ENCODE results near the gene ERCC6. TPM values are rescaled to one million over a fixed set of nuclear protein-coding genes. Genes with fewer than 3 reads are reported as not detected.

Gene ERCC6
- total and polyA plus RNA-seq, 12 donors = 1.9 to 32.4 (median 21.6) TPM

DNA sequence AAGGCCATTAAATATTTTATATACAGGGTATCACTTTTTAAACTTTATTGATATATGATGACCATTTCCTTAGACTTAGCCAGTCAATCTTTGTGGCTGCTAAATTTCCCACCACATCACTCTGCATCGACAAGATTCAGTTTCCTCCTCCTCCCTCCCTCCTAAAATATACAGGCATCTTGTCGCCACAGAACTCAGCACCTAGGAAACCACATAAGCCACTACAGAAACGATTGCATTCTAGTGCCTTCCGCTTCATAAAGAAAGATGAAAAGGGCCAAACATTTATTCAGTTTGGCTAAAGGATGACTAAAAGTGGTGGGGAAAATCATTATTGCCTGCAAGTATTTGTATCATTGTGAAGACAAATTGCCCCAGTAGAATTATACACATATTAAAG is 30.7 kb downstream of the ERCC6 start:
- WGBS, 2 donors = 51 to 53% methylated on average over 4 of the region's 4 CpGs
- no peak for TF ChIP-seq CTCF (IDR thresholded peaks at IDR 0.05)
- peak in 1 of 8 donors; percentile 22 for ATAC-seq

DNA sequence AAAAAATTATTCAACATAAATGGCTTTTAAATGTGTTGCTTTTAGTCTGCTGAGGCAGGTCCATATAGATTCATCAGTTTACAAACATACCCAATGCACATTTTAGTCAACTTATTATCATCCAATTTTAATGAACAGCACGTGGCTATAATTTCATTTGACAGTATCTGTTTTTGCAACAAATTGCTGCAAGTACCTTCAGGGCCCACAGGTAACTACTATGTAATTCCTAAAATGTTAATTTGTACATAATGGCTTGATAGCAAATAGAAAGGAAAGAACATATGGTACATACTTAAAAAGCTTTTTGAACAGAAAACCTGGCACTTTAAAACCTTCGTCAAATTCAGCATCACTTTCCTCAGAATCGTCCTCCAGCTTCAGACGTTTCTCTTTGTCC is 33.3 kb downstream of the ERCC6 start:
- DNase-seq (no peak), ATAC-seq (no peak)
- Histone ChIP-seq H3K4me3 (no peak overlapping the region), H3K27ac (no peak overlapping the region), H3K4me1 (peaks cover 0 to 29% (median 13%) of the 10 kb centered on the region in 9 donors), H3K9me3 (no peaks in the 10 kb centered on the region), H3K27me3 (no peaks in the 10 kb centered on the region), H3K36me3 (peaks cover 0 to 40% (median 0%) of the 10 kb centered on the region in 9 donors)
- intact Hi-C loops (cut with DNase I) = no loop called here
- 90 to 92% methylated on average over 4 of the region's 4 CpGs for whole genome bisulfite sequencing, 2 donors
- TF ChIP-seq CTCF (IDR thresholded peaks at IDR 0.05) = no peak

More for the DNA sequence above, 30.7 kb downstream of the ERCC6 start:
- Histone ChIP-seq H3K9me3 (no peaks in the 10 kb centered on the region), H3K4me1 (peaks cover 0 to 18% (median 7%) of the 10 kb centered on the region in 9 donors), H3K4me3 (no peak overlapping the region), H3K27ac (no peak overlapping the region), H3K27me3 (no peaks in the 10 kb centered on the region), H3K36me3 (peaks cover 0 to 41% (median 0%) of the 10 kb centered on the region in 9 donors)
- intact Hi-C loops (cut with DNase I) = no loop called here
- DNase-seq = no peak

- DNase-seq (no peak), ATAC-seq (no peak)
- peaks cover 0 to 29% (median 13%) of the 10 kb centered on the region in 9 donors for H3K4me1 ChIP-seq
- H3K27ac ChIP-seq = no peak overlapping the region
- intact Hi-C loops (cut with DNase I) = no loop called here
- no peak overlapping the region for H3K4me3 ChIP-seq
- whole genome bisulfite sequencing, 2 donors = 93 to 96% methylated on average over 3 of the region's 3 CpGs
- no peaks in the 10 kb centered on the region for H3K27me3 ChIP-seq
- H3K36me3 ChIP-seq = peaks cover 0 to 43% (median 0%) of the 10 kb centered on the region in 9 donors
- H3K9me3 ChIP-seq = no peaks in the 10 kb centered on the region
- TF ChIP-seq CTCF (IDR thresholded peaks at IDR 0.05) = no peak
Observed at GRCh38 chr10:49505076-49505475, 33.8 kb downstream of the ERCC6 start.

DNA sequence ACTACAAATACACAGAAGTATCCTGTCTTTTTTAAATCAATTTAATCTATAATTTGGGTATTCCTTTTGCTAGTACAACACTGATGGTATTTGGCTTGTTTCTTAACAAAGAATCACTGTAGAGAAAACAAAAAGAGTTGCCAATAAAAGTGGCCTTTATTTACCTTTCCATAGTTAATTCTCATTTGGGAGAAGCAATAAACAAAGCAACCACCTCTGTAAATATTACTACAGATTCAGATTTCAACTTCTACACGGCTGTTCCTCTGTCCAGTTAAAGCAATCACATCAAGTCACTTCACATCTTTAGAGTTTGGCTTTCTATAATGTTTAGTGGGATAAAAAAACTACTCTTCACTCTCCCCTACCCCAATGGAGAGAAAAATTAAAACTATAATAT is 34.4 kb downstream of the ERCC6 start:
- H3K27me3 ChIP-seq = no peaks in the 10 kb centered on the region
- ATAC-seq = no peak
- no peak overlapping the region for H3K27ac ChIP-seq
- no peak for TF ChIP-seq CTCF (IDR thresholded peaks at IDR 0.05)
- H3K4me3 ChIP-seq = no peak overlapping the region
- H3K9me3 ChIP-seq = no peaks in the 10 kb centered on the region
- peaks cover 0 to 48% (median 3%) of the 10 kb centered on the region in 9 donors for H3K36me3 ChIP-seq
- intact Hi-C loops (cut with DNase I) = no loop called here
- whole genome bisulfite sequencing, 2 donors = 79 to 88% methylated on average over 1 of the region's 1 CpG
- DNase-seq = no peak
- H3K4me1 ChIP-seq = peaks cover 0 to 29% (median 13%) of the 10 kb centered on the region in 9 donors
